Glutamatergic neuron (in vitro differentiated cells): Measurements from ENCODE around the gene KCNN3. TPM values are rescaled to one million over a fixed set of nuclear protein-coding genes. Genes with fewer than 3 reads are reported as not detected.

ENCODE experiments used
- DNase-seq: peaks from one replicate; pipeline ENCODE4 v3.0.0; 2022
- H3K27ac Mint-ChIP-seq: one replicate; pipeline ENCODE4 v1.8.0; 2020; ENCODE audit warnings: mild to moderate bottlenecking, mixed read lengths, inconsistent platforms; ENCODE audit not compliant: unreplicated experiment
- H3K27me3 Mint-ChIP-seq: one replicate; pipeline ENCODE4 v1.8.0; 2020; ENCODE audit warnings: mild to moderate bottlenecking, moderate library complexity, mixed read lengths, inconsistent platforms; ENCODE audit not compliant: unreplicated experiment
- H3K36me3 Mint-ChIP-seq: one replicate; pipeline ENCODE4 v1.8.0; 2020; ENCODE audit warnings: mild to moderate bottlenecking, mixed read lengths, inconsistent platforms; ENCODE audit not compliant: unreplicated experiment
- H3K4me1 Mint-ChIP-seq: one replicate; pipeline ENCODE4 v1.8.0; 2020; ENCODE audit warnings: mild to moderate bottlenecking, low read depth, mixed read lengths, inconsistent platforms; ENCODE audit not compliant: unreplicated experiment
- H3K4me3 Mint-ChIP-seq: one replicate; pipeline ENCODE4 v1.8.0; 2020; ENCODE audit warnings: mild to moderate bottlenecking, mixed read lengths, inconsistent platforms; ENCODE audit not compliant: unreplicated experiment
- H3K9me3 Mint-ChIP-seq: one replicate; pipeline ENCODE4 v1.8.0; 2020; ENCODE audit warnings: mild to moderate bottlenecking, moderate library complexity, mixed read lengths, inconsistent platforms; ENCODE audit not compliant: unreplicated experiment
- total RNA-seq: library from RNA; stranded (reverse); fragmentation: NEBNext Ultra II Directional; extraction: Animal tissue kit (Norgen Biotek cat#: 25700); gene quantifications from one replicate; pipeline ENCODE4 v1.2.1, GENCODE V29; 2021; ENCODE audit not compliant: unreplicated experiment
- TF ChIP-seq, protein P1 (sequence below): fragments of 200-600 bp; sonication (generic); IDR thresholded peaks from one replicate; pipeline ENCODE4 v1.5.0; 2021; ENCODE audit not compliant: partially characterized antibody, unreplicated experiment

Gene KCNN3
- total RNA-seq, 1 donor from 2014 or later = 3.8 TPM

DNA sequence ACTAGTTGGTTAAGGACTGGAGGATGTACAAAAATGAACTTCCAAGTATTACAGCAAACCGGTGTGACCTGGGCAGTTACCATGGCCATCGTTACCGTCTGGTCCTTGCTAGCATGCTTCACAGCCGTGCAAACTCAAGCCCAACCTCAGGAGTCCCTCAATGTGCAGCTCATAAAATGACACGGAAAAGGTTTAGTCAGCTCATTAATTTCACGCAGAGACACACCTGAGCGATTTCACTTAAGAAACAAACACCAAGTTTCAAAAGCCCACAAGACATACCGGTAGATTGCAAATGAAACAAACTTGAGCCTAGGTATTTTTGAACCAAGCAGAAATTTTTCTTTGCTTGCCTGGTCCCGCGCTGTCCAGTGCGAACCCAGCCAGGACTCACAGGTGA, 157.1 kb downstream of the KCNN3 start:
- Mint-ChIP-seq H3K36me3 (no peaks in the 10 kb centered on the region), H3K4me3 (no peak overlapping the region), H3K9me3 (peaks cover 2% of the 10 kb centered on the region), H3K4me1 (peaks cover 4% of the 10 kb centered on the region), H3K27me3 (peaks cover 3% of the 10 kb centered on the region), H3K27ac (no peak overlapping the region)
- no peak for DNase-seq
- TF ChIP-seq, protein P1, sequence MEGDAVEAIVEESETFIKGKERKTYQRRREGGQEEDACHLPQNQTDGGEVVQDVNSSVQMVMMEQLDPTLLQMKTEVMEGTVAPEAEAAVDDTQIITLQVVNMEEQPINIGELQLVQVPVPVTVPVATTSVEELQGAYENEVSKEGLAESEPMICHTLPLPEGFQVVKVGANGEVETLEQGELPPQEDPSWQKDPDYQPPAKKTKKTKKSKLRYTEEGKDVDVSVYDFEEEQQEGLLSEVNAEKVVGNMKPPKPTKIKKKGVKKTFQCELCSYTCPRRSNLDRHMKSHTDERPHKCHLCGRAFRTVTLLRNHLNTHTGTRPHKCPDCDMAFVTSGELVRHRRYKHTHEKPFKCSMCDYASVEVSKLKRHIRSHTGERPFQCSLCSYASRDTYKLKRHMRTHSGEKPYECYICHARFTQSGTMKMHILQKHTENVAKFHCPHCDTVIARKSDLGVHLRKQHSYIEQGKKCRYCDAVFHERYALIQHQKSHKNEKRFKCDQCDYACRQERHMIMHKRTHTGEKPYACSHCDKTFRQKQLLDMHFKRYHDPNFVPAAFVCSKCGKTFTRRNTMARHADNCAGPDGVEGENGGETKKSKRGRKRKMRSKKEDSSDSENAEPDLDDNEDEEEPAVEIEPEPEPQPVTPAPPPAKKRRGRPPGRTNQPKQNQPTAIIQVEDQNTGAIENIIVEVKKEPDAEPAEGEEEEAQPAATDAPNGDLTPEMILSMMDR = no peak

DNA sequence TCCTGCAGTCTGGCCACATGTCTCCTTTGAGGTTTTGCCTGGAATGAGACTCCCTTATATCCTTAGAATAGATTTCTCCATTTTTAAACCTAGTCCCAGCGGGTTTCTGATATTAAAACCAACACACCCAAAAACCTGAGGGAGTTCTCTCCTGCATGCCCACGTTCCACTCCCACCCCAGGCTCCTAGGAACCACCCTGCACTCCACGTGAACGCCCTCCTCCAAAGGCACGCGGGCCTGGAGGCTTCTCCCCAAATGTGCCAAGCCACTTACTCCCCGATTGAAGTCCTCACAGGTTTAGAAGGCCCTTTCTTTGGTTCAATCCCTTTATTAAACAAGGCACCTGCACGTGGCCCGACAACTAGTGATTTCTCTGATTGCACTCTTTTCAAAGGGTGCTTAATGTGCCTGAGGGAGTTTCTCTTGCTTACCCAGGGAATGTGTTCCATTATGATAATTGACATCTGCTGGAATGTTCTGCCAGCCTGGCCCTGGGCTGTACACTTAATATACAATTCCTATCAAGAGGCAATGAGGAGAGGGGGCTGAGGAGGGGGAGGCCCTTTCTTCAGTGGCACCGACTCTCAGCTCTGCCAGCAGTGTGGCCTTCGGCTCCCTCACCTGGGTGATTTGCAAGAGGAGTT, 157.8 kb downstream of the KCNN3 start:
- Mint-ChIP-seq H3K4me1 (peaks cover 4% of the 10 kb centered on the region), H3K27ac (no peak overlapping the region), H3K27me3 (peaks cover 3% of the 10 kb centered on the region), H3K9me3 (peaks cover 2% of the 10 kb centered on the region), H3K36me3 (no peaks in the 10 kb centered on the region), H3K4me3 (no peak overlapping the region)
- DNase-seq = no peak
- TF ChIP-seq, protein P1 = no peak

DNA sequence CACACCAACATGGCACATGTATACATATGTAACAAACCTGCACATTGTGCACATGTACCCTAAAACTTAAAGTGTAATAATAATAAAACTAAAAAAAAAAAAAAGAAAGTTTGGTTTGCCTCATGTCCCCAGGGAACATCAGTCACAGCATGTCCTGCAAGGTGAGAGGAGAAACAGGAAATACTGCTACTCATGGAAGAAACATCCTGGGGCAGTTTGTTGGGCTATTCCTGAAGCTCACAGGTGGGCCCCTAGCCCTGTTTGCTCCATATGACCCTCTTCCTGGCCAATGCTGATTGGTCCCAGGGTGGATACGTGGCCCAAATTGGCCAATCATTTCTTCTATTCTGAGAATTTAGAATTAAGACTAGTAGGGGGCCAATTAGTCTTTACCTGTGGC, 158.7 kb downstream of the KCNN3 start:
- TF ChIP-seq, protein P1 = no peak
- DNase-seq = no peak
- H3K9me3 Mint-ChIP-seq = peaks cover 2% of the 10 kb centered on the region
- H3K27me3 Mint-ChIP-seq = no peaks in the 10 kb centered on the region
- H3K27ac Mint-ChIP-seq = no peak overlapping the region
- H3K4me1 Mint-ChIP-seq = peaks cover 2% of the 10 kb centered on the region
- H3K4me3 Mint-ChIP-seq = no peak overlapping the region
- no peaks in the 10 kb centered on the region for H3K36me3 Mint-ChIP-seq

DNA sequence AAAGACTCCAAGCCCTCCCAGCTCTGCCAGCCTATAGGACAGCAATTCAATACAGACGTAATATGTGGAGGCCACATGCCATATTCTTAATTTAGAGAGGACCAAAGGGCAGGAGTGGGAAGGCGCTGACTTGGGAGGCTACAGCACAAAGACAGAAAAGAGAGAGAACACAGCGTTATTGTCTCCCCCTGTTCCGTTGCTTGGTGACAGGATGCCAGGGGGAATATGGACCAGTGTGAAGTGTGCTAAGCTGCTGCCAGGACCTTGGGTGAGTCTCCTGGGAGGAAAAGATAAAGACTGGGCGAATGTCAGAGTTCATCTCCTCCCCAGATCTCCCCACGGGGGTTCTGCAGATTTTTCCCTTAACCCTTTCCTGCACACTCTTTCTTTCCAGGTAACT, 160.0 kb downstream of the KCNN3 start:
- H3K4me1 Mint-ChIP-seq = peaks cover 2% of the 10 kb centered on the region
- TF ChIP-seq, protein P1 = no peak
- no peak overlapping the region for H3K27ac Mint-ChIP-seq
- H3K4me3 Mint-ChIP-seq = no peak overlapping the region
- H3K27me3 Mint-ChIP-seq = no peaks in the 10 kb centered on the region
- DNase-seq = no peak
- no peaks in the 10 kb centered on the region for H3K36me3 Mint-ChIP-seq
- H3K9me3 Mint-ChIP-seq = no peaks in the 10 kb centered on the region

DNA sequence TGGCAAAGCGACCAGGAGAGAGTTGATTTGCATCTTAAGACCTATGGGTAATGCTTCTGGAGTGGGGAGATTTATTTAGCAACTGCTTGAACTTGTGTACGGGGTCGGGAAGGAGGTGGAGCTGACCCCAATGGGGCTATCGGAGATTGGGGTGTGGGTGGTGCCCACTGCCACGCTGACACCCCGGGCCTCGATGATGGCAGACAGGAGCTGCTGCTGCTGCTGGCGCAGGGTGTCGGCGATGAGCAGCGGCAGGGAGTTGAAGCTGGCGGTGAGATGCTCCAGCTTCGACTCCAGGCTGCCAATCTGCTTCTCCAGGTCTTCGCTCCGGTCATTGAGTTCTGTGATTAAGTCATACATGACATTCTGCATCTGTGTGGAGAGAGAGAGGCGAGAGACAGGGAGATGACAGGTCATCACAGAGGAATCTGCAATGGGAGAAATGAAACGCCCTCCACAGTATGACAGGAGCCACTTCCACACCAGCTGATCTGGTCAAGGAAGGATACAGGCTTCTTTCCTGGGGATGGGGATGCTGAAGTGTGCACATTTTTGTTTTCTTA, 162.1 kb downstream of the KCNN3 start:
- no peak overlapping the region for H3K4me3 Mint-ChIP-seq

More for the DNA sequence above, 162.1 kb downstream of the KCNN3 start:
- Mint-ChIP-seq H3K27me3 (no peaks in the 10 kb centered on the region), H3K4me1 (peaks cover 2% of the 10 kb centered on the region), H3K36me3 (no peaks in the 10 kb centered on the region), H3K27ac (no peak overlapping the region), H3K9me3 (no peaks in the 10 kb centered on the region)
- DNase-seq = no peak
- TF ChIP-seq, protein P1 = no peak
